ENCODE data around the gene ADAM19. TPM values are rescaled to one million over a fixed set of nuclear protein-coding genes. Genes with fewer than 3 reads are reported as not detected.

ADAM19 gene
- total and polyA plus RNA-seq, 2 donors (not counting 1 experiment from before 2014, with no cell fraction given) = 13.0 to 65.2 TPM

DNA sequence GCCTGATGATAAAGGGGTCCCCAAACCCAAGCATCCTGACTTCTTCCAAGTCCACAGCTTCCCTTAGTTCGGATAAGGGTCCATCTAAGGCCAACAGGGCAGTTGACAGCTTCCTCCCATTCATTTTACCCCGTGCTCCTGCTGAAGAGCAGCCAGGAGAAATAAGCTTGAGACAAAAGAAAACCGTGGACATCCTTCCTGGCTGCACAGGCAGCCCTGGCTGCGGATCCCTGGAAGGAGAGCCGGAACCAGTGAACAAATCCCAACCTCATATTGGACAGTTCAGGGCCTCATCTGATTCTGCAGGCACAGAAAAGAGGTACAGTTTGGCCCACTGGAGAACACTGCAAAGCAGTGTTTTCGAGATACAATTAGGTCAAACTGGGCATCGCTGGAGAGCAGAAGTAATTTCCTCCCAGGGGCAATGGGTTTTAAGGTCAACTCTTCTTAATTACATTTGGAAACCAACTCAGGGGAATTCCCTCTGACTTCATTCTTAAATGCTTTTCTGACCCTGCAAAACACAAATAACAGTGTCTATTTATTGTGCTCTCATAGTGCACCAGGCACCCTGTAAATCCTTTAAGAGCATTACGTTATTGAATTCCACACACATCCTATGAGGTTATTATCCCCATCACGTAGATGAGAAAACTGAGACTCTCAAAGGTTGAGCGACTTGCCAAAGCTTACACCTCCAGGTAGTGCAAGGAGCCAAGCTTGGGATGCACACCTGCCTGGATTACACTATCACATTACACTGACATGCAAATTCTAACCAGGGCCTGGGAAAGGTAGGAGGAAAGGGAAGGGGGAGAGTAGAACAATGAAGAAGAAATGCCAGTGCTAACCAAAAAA, 21.2 kb downstream of the ADAM19 start:
- Histone ChIP-seq H3K9ac (ENCODE audit: insufficient read depth, low read length) (no peak overlapping the region), H3K27me3 (ENCODE audit: control insufficient read depth, insufficient read depth, low read length) (no peaks in the 10 kb centered on the region), H3K27ac (ENCODE audit: insufficient read depth, low read length) (no peak overlapping the region), H3K9me3 (ENCODE audit: control insufficient read depth, insufficient read depth, low read depth, low read length) (no peaks in the 10 kb centered on the region), H3K79me2 (ENCODE audit: control insufficient read depth, insufficient read depth, low read length) (peaks cover 36% of the 10 kb centered on the region), H3K4me2 (ENCODE audit: extremely low read depth, insufficient read depth, low read length) (peak overlapping the region; percentile 15), H3K4me3 (replicated peaks in 1 of 4; ENCODE audit: control extremely low read depth in 1 of 4, insufficient read depth in 1 of 4, low read depth in 3 of 4, low read length in 4 of 4) (no peak overlapping the region), H2AFZ (ENCODE audit: low read length) (no peak overlapping the region), H4K20me1 (ENCODE audit: control insufficient read depth, extremely low read depth, insufficient read depth, low read length) (no peaks in the 10 kb centered on the region), H3K4me1 (ENCODE audit: control insufficient read depth, extremely low read depth, insufficient read depth, low read length) (peaks cover 42% of the 10 kb centered on the region), H3K36me3 (ENCODE audit: control insufficient read depth, insufficient read depth, low read length) (no peaks in the 10 kb centered on the region)
- no peak for DNase-seq (ENCODE audit: low read depth in 2 of 2)
- TF ChIP-seq EZH2 (IDR thresholded peaks at IDR 0.05; ENCODE audit: low read length, missing control alignments) = no peak
- TF ChIP-seq, protein P1, sequence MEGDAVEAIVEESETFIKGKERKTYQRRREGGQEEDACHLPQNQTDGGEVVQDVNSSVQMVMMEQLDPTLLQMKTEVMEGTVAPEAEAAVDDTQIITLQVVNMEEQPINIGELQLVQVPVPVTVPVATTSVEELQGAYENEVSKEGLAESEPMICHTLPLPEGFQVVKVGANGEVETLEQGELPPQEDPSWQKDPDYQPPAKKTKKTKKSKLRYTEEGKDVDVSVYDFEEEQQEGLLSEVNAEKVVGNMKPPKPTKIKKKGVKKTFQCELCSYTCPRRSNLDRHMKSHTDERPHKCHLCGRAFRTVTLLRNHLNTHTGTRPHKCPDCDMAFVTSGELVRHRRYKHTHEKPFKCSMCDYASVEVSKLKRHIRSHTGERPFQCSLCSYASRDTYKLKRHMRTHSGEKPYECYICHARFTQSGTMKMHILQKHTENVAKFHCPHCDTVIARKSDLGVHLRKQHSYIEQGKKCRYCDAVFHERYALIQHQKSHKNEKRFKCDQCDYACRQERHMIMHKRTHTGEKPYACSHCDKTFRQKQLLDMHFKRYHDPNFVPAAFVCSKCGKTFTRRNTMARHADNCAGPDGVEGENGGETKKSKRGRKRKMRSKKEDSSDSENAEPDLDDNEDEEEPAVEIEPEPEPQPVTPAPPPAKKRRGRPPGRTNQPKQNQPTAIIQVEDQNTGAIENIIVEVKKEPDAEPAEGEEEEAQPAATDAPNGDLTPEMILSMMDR (conservative IDR thresholded peaks at IDR 0.05 in 1 of 2, IDR thresholded peaks at IDR 0.05 in 1 of 2; ENCODE audit: low read depth in 1 of 2, low read length in 2 of 2) = no peak

DNA sequence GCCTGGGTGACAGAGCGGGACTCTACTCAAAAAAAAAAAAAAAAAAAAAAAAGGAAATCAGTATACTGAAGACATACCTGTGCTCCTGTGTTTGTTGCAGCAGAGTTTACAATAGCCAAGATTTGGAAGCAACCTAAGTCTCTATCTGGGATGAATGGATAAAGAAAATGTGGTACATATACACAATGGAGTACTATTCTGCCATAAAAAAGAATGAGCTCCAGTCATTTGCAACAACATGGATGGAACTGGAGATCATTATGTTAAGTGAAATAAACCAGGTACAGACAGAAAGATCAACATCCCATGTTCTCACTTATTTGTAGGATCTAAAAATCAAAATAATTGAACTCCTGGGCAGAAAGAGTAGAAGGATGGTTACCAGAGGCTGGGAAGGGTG, 22.9 kb downstream of the ADAM19 start:
- peaks cover 43% of the 10 kb centered on the region for H3K4me1 ChIP-seq (ENCODE audit: control insufficient read depth, extremely low read depth, insufficient read depth, low read length)
- H3K9me3 ChIP-seq (ENCODE audit: control insufficient read depth, insufficient read depth, low read depth, low read length) = no peaks in the 10 kb centered on the region
- no peak for DNase-seq (ENCODE audit: low read depth in 2 of 2)
- no peak overlapping the region for H3K9ac ChIP-seq (ENCODE audit: insufficient read depth, low read length)
- no peak overlapping the region for H2AFZ ChIP-seq (ENCODE audit: low read length)
- no peaks in the 10 kb centered on the region for H3K36me3 ChIP-seq (ENCODE audit: control insufficient read depth, insufficient read depth, low read length)
- no peak overlapping the region for H3K4me3 ChIP-seq (replicated peaks in 1 of 4; ENCODE audit: control extremely low read depth in 1 of 4, insufficient read depth in 1 of 4, low read depth in 3 of 4, low read length in 4 of 4)
- peaks cover 38% of the 10 kb centered on the region for H3K79me2 ChIP-seq (ENCODE audit: control insufficient read depth, insufficient read depth, low read length)
- H4K20me1 ChIP-seq (ENCODE audit: control insufficient read depth, extremely low read depth, insufficient read depth, low read length) = no peaks in the 10 kb centered on the region
- no peak overlapping the region for H3K27ac ChIP-seq (ENCODE audit: insufficient read depth, low read length)
- no peaks in the 10 kb centered on the region for H3K27me3 ChIP-seq (ENCODE audit: control insufficient read depth, insufficient read depth, low read length)
- TF ChIP-seq, protein P1 (conservative IDR thresholded peaks at IDR 0.05 in 1 of 2, IDR thresholded peaks at IDR 0.05 in 1 of 2; ENCODE audit: low read depth in 1 of 2, low read length in 2 of 2) = no peak
- no peak for TF ChIP-seq EZH2 (IDR thresholded peaks at IDR 0.05; ENCODE audit: low read length, missing control alignments)
- H3K4me2 ChIP-seq (ENCODE audit: extremely low read depth, insufficient read depth, low read length) = no peak overlapping the region

DNA sequence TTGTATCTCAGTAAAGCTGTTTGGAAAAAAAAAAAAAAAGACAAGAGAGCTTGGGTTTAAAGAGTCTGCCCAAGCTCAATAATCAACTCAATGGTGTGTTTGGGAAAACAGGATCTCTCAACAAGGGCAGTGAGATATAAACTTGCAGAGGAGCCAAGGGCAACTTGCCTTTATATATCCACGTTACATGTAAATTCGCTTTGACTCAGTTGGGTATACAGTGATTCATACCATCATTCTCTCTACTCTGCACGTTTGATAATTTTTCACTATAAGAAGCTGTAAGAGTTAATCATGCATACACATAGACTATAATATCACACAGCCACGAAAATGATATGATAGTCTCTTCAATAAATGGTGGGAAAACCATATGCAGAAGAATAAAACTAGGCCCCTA, 24.9 kb downstream of the ADAM19 start:
- Histone ChIP-seq H3K4me1 (ENCODE audit: control insufficient read depth, extremely low read depth, insufficient read depth, low read length) (peaks cover 49% of the 10 kb centered on the region), H3K79me2 (ENCODE audit: control insufficient read depth, insufficient read depth, low read length) (peaks cover 34% of the 10 kb centered on the region), H3K4me2 (ENCODE audit: extremely low read depth, insufficient read depth, low read length) (no peak overlapping the region), H3K9ac (ENCODE audit: insufficient read depth, low read length) (no peak overlapping the region), H4K20me1 (ENCODE audit: control insufficient read depth, extremely low read depth, insufficient read depth, low read length) (no peaks in the 10 kb centered on the region), H3K9me3 (ENCODE audit: control insufficient read depth, insufficient read depth, low read depth, low read length) (no peaks in the 10 kb centered on the region), H3K27me3 (ENCODE audit: control insufficient read depth, insufficient read depth, low read length) (no peaks in the 10 kb centered on the region), H3K4me3 (replicated peaks in 1 of 4; ENCODE audit: control extremely low read depth in 1 of 4, insufficient read depth in 1 of 4, low read depth in 3 of 4, low read length in 4 of 4) (no peak overlapping the region), H2AFZ (ENCODE audit: low read length) (no peak overlapping the region), H3K27ac (ENCODE audit: insufficient read depth, low read length) (no peak overlapping the region), H3K36me3 (ENCODE audit: control insufficient read depth, insufficient read depth, low read length) (no peaks in the 10 kb centered on the region)
- DNase-seq (ENCODE audit: low read depth in 2 of 2) = no peak
- TF ChIP-seq EZH2 (IDR thresholded peaks at IDR 0.05; ENCODE audit: low read length, missing control alignments) = no peak
- TF ChIP-seq, protein P1 (conservative IDR thresholded peaks at IDR 0.05 in 1 of 2, IDR thresholded peaks at IDR 0.05 in 1 of 2; ENCODE audit: low read depth in 1 of 2, low read length in 2 of 2) = no peak
